Esophagus (tissue), 2 donors: ENCODE measurements around the gene TRIM33. TPM values are rescaled to one million over a fixed set of nuclear protein-coding genes. Genes with fewer than 3 reads are reported as not detected.

Experiments
- H3K27ac ChIP-seq, 2 donors: one replicate each; pipeline ENCODE4 v1.5.1; 2013; ENCODE audit warnings: low read depth in 2 of 2, mild to moderate bottlenecking in 2 of 2, inconsistent platforms in 1 of 2, low read length in 1 of 2, moderate library complexity in 1 of 2
- H3K27me3 ChIP-seq, 2 donors: one replicate each; pipeline ENCODE4 v1.6.1; 2013; ENCODE audit warnings: low read length in 2 of 2, control low read depth in 1 of 2, mild to moderate bottlenecking in 1 of 2; ENCODE audit not compliant: insufficient read depth in 2 of 2, control insufficient read depth in 1 of 2
- H3K36me3 ChIP-seq, 2 donors: one replicate each; pipeline ENCODE4 v1.6.1; 2013; ENCODE audit warnings: low read length in 1 of 2; ENCODE audit not compliant: control insufficient read depth in 2 of 2, insufficient read depth in 2 of 2
- H3K4me1 ChIP-seq, 2 donors: one replicate each; pipeline ENCODE4 v1.6.1; 2013; ENCODE audit warnings: low read length in 1 of 2; ENCODE audit not compliant: control insufficient read depth in 2 of 2, insufficient read depth in 2 of 2
- H3K4me3 ChIP-seq, 2 donors: one replicate each; pipeline ENCODE4 v1.5.1; 2013; ENCODE audit warnings: low read length in 2 of 2, mild to moderate bottlenecking in 2 of 2, low read depth in 1 of 2, moderate library complexity in 1 of 2
- H3K9me3 ChIP-seq, 2 donors: one replicate each; pipeline ENCODE4 v1.6.1; 2013; ENCODE audit warnings: mild to moderate bottlenecking in 2 of 2, low read depth in 1 of 2, low read length in 1 of 2, moderate library complexity in 1 of 2; ENCODE audit not compliant: control insufficient read depth in 2 of 2, insufficient read depth in 1 of 2
- WGBS, 2 donors: extraction: QIAGEN DNeasy Blood & Tissue Kit; methylation state at CpG; one replicate each; pipeline ENCODE4 v1.1.7; 2013; 5-methylcytosine and 5-hydroxymethylcytosine counted together
- polyA plus RNA-seq, 2 donors: library from polyadenylated mRNA; stranded (reverse); fragments of 200-250 nt; gene quantifications; one replicate each; pipeline ENCODE4 v1.2.3, GENCODE V29; 2013
- donor health status: healthy with polysubstance abuse.
- donor health status: Bipolar disorder and iron deficiency.

The TRIM33 gene
- polyA plus RNA-seq, 2 donors: 7.1 to 10.2 TPM

DNA sequence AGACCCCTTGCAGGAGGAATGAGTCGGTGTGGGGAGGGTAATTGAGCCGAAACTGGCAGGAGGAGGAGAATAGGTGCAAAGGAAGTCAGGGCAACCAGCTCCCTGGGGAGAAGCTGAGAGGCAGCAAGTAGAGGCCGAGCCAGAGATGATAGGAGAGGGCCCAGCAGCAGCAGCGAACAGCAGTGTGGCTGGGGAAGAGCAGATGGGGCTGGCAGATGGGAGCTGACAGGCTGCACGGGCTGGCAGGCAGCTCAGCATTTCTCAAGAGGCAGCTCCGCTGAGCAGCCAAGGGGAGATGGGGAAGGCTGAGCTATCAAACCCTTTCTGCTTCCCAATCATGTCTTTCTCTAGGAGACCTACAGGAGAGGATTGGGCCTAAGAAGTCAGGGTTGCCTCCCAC lies 158.2 kb downstream of the TRIM33 start:
- WGBS, 2 donors: 69% methylated on average over 6 of the region's 6 CpGs
- Histone ChIP-seq H3K27me3 (no peaks in the 10 kb centered on the region), H3K9me3 (no peaks in the 10 kb centered on the region), H3K4me1 (no peaks in the 10 kb centered on the region), H3K36me3 (no peaks in the 10 kb centered on the region), H3K27ac (no peak overlapping the region), H3K4me3 (no peak overlapping the region)

DNA sequence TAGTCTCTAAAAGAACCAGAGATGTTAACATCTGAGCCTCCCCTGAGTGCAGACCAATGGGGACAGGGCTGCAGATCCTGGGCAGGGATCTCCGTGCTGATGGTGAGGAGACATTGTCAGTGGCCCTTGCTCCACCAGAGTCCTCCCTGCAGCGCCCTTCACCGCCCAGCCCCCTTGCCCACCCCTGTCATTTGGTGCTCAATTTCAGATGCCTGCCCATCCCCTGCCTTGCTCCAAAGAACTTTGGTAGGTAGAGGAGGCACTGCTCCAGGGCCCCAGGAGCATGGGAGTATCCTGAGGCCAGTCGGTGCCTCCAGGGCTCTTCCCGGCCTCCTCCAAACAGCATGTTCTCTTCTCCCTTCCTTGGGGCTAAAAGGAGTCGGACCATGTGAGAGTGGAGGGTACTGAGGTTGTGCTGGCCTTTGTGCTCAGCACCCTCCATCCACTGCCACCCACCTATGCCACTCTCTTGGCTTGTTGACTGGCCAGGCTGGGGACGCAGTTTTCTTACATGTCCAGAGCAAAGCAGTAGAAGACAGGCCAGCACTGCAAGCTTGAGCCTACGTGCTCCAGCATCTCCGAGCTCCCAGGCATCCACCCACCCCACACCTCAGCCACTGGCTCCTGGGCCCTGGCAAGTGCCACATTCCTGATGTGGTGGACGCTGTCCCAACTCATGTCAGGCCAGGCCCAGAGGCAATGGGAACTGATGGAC lies 160.1 kb downstream of the TRIM33 start:
- no peak overlapping the region for H3K4me3 ChIP-seq
- 91 to 95% methylated on average over 10 of the region's 10 CpGs for WGBS, 2 donors
- H3K9me3 ChIP-seq: no peaks in the 10 kb centered on the region
- H3K27ac ChIP-seq: no peak overlapping the region
- no peaks in the 10 kb centered on the region for H3K27me3 ChIP-seq
- peaks cover 0 to 2% of the 10 kb centered on the region in 2 donors for H3K4me1 ChIP-seq
- H3K36me3 ChIP-seq: no peaks in the 10 kb centered on the region

DNA sequence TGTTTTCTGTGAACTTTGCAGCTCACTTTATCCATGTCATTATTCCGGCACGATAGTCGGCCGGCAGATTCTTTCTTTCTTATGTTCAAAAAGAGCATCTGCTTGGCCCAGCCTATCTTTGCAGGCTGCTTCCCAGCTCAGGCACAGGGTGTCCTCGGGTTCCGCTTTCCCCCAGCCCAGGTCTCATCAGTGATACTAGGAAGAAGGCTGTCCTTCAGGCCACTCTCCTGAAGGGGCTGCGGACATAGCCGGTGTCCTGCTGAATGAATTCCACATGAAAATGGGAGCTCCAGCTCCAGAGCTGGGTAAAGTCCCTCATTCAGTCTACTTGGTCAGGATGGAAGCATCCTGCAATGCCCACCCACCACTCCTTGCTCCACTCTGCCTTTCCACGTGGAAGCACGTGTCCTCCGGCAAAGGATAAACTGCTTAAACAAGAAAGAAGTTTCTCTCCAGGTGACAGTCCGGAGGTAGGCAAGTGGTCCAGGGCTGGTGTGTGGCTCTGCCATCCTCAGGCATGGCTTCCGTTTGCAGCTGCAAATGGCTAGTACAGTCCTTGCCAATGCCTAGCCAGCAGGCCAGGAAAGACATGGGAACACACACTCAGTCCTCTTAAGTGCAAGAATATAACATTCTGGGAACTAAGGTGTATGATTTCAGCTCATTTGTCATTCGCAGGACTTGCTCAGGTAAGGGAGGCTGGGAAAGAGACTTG lies 161.0 kb downstream of the TRIM33 start:
- Histone ChIP-seq H3K4me1 (peaks cover 0 to 4% of the 10 kb centered on the region in 2 donors), H3K4me3 (no peak overlapping the region), H3K27ac (no peak overlapping the region), H3K9me3 (no peaks in the 10 kb centered on the region), H3K36me3 (no peaks in the 10 kb centered on the region), H3K27me3 (no peaks in the 10 kb centered on the region)
- 84 to 85% methylated on average over 14 of the region's 14 CpGs for WGBS, 2 donors

DNA sequence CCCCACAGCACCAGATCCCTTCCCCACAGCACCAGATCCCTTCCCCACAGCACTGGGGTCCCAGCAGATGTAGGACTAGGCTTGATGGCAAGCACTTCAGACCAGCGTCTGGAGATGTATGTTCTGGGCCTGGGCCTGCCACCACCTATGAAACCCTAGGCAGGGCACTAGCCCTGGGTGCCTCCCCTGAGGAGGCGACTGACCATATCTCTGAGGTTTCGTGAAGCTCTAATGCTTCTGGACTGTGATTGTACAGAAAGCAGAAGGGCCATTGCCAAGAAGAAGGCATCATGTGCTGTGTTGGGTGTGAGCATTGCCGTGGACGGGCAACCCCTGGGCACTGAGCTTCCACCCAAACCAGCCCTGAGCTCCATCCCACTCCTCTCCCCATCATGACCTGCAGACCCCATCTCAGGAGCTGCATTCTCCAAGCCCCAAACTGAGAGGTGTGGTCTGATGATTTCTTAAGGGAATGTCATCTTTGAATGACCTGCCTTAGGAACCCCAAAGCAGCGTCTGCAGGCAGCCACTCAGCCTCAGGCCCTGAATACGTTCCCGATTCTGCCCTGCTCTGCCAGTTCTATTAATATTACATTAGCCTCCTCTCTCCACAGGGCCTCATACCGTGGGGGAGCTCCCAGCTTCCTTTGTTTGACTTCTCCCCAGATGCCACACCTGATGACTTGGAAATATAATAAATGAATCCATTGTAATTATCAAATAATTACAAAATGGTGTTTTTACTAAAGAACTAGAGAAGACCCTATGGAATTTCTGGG lies 163.4 kb downstream of the TRIM33 start:
- Histone ChIP-seq H3K27me3 (no peaks in the 10 kb centered on the region), H3K36me3 (no peaks in the 10 kb centered on the region), H3K9me3 (no peaks in the 10 kb centered on the region), H3K4me3 (no peak overlapping the region), H3K27ac (no peak overlapping the region), H3K4me1 (peaks cover 0 to 4% of the 10 kb centered on the region in 2 donors)
- WGBS, 2 donors: 86 to 89% methylated on average over 9 of the region's 9 CpGs

DNA sequence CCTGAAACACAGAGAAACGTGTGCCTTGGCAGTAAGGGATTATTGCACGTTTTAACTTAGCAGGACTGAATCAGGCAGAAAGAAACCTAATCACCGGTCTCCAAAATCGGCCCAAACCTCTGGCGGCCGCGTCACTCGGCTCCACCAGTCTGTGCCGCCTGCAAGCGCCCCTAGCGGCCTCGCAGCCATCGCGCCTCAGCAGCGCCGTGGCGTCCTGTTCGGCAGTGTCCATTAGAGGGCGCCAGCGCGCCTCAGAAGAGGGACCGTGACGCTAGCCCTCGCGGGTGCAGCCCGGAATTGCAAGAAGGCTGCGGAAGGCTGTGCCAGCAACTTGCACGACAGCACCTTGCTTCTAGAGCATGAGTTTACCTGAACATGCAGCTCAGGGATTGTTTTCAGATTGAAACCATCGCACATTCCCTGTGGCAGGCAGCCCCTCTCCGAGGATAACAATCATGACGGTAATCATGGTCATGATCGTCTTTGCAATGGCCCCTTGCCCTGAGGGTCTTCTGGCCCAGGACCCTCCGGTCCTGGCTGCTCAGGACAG lies 164.4 kb downstream of the TRIM33 start:
- H3K27ac ChIP-seq: peak overlapping the region; percentile 77 to 81
- H3K9me3 ChIP-seq: no peaks in the 10 kb centered on the region
- WGBS, 2 donors: 4 to 5% methylated on average over 31 to 33 of the region's 33 CpGs
- peak overlapping the region; percentile 48 to 51 for H3K4me3 ChIP-seq
- no peaks in the 10 kb centered on the region for H3K27me3 ChIP-seq
- no peaks in the 10 kb centered on the region for H3K36me3 ChIP-seq
- peaks cover 2 to 4% of the 10 kb centered on the region in 2 donors for H3K4me1 ChIP-seq

DNA sequence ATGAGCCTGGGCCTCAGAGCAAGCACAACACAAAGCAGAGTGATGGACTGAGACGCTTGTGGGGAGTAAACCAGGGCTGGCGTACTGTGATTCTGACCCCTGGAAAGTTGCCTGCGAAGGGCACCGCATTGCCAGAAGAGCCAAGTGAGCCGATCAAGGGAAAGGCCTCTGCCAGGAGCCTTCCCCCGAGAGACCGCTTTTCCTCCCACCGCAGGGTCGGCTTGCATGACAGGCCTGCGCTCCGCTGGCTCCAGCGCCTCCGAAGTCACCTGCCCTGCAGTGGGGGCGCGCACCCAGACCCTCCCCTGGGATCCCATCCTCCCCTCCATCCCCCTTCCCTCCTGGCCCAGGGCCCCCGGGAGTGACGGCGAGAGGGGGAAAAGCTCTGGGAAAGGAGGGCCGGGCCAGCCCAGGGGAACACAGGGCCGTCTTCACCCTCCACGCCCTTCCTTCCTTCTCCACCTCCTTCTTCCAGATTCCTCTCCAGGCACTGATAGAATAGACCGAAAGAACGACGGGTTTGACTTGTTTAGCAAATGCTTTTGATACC lies 165.0 kb downstream of the TRIM33 start:
- Histone ChIP-seq H3K27me3 (no peaks in the 10 kb centered on the region), H3K36me3 (no peaks in the 10 kb centered on the region), H3K9me3 (no peaks in the 10 kb centered on the region), H3K4me1 (peaks cover 2 to 4% of the 10 kb centered on the region in 2 donors), H3K4me3 (peak overlapping the region; percentile 48 to 51), H3K27ac (peak overlapping the region; percentile 77 to 81)
- 17 to 22% methylated on average over 23 to 24 of the region's 24 CpGs for WGBS, 2 donors

DNA sequence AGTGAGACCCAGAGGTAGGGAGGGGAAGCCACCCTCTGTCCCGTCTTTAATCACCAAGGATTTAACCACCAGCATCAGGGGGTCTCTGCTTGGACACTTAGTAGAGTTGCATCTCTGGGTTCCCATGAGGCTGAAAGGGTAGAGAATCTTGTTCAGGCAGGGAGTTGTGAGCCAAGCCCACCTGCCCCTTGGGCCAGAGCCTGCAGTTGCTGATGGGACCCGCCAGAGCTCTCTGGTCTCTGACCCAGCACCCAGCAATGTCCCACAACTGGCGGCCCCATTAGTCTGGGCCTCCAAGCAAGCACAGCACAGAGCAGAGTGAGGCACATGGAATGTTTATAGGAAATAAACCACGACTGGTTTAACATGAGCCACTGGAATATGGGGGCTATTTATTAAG lies 166.3 kb downstream of the TRIM33 start:
- WGBS, 2 donors: 95% methylated on average over 4 of the region's 4 CpGs
- Histone ChIP-seq H3K27me3 (no peaks in the 10 kb centered on the region), H3K27ac (no peak overlapping the region), H3K9me3 (no peaks in the 10 kb centered on the region), H3K4me3 (no peak overlapping the region), H3K4me1 (peaks cover 2 to 4% of the 10 kb centered on the region in 2 donors), H3K36me3 (no peaks in the 10 kb centered on the region)
